D721Med (cell line): Measurements from ENCODE around the gene CCND3.

Experiments
- DNase-seq: peaks from one replicate; pipeline ENCODE4 v3.0.0; 2011; ENCODE audit warnings: low spot score; ENCODE audit not compliant: insufficient read length
- FAIRE-seq: peaks from 2 replicates; lab custom pipeline; 2011; peaks lifted over from hg19 to GRCh38; lab: Jason Lieb, UNC
- CTCF ChIP-seq: IDR thresholded peaks from 2 replicates; pipeline ENCODE4 v1.5.1; 2012; ENCODE audit warnings: mild to moderate bottlenecking, control low read depth; ENCODE audit not compliant: insufficient read depth; ENCODE audit errors: missing control alignments

The CCND3 gene

GRCh38 chr6:41941280-41942066 is at the start of gene CCND3:
Gene CCND3 (minus strand): TSS chr6:41941808. CDS start chr6:41941649, 159 bp downstream.
- DNase-seq (peak; percentile 68), FAIRE-seq (no peak)
- TF ChIP-seq CTCF = no peak

GRCh38 chr6:41986339-41986738 is 44.7 kb upstream of the CCND3 start:
- TF ChIP-seq CTCF = no peak
- no peak for FAIRE-seq
- no peak for DNase-seq

GRCh38 chr6:41984623-41985022 is 43.0 kb upstream of the CCND3 start:
- FAIRE-seq = no peak
- no peak for TF ChIP-seq CTCF
- no peak for DNase-seq

- TF ChIP-seq CTCF = no peak
- FAIRE-seq = no peak
- no peak for DNase-seq
Observed at GRCh38 chr6:41976794-41977484, 35.3 kb upstream of the CCND3 start.

GRCh38 chr6:41975276-41975675 is 33.7 kb upstream of the CCND3 start:
- FAIRE-seq (no peak), DNase-seq (no peak)
- no peak for TF ChIP-seq CTCF

- TF ChIP-seq CTCF = no peak
- no peak for FAIRE-seq
- DNase-seq = no peak
Observed at GRCh38 chr6:41974281-41974825, 32.7 kb upstream of the CCND3 start.
